Stomach (tissue), 9 donors: ENCODE results near the gene DENND4A. TPM values are rescaled to one million over a fixed set of nuclear protein-coding genes. Genes with fewer than 3 reads are reported as not detected.
A peak's percentile ranks its signal among the peaks of the same experiment; 100 is the strongest.

Experiments used
- DNase-seq, 2 donors: peaks; one replicate each; pipeline versions ENCODE4 v3.0.0 to v3.0.0-alpha.2; 2013 to 2019
- H3K27ac ChIP-seq, 5 donors: fragments of 200-600 bp in 4 of 5; sonication (generic) in 4 of 5; one replicate each; pipeline ENCODE4 v1.5.1; 2013 to 2019; ENCODE audit warnings: mild to moderate bottlenecking in 1 of 5, moderate library complexity in 1 of 5
- H3K27me3 ChIP-seq, 3 donors: fragments of 200-600 bp; sonication (generic); one replicate each; pipeline ENCODE4 v1.5.1; 2017 to 2019; ENCODE audit warnings: mixed run types in 1 of 3
- H3K36me3 ChIP-seq, 4 donors: fragments of 200-600 bp; sonication (generic); 1 replicate in 3 of 4; 2 replicates in 1 of 4; pipeline ENCODE4 v1.5.1; 2016 to 2019
- H3K4me1 ChIP-seq, 4 donors: fragments of 200-600 bp; sonication (generic); one replicate each; pipeline ENCODE4 v1.5.1; 2016 to 2019
- H3K4me3 ChIP-seq, 4 donors: fragments of 200-600 bp; sonication (generic) in 3 of 4; one replicate each; pipeline ENCODE4 v1.5.1; 2016 to 2019; ENCODE audit warnings: mild to moderate bottlenecking in 1 of 4
- H3K9me3 ChIP-seq, 4 donors: fragments of 200-600 bp; sonication (generic); one replicate each; pipeline ENCODE4 v1.5.1; 2016 to 2019
- CTCF ChIP-seq, 7 experiments: fragments of 450-650 bp in 4 of 7; fragments of 200-600 bp in 3 of 7; sonication (generic) in 3 of 7; IDR thresholded peaks; one replicate each; pipeline ENCODE4 v1.5.1; 2016 to 2019; ENCODE audit warnings: antibody characterized with exemption in 7 of 7, control low read depth in 2 of 7, mild to moderate bottlenecking in 1 of 7
- EP300 ChIP-seq: sonication (generic); formaldehyde crosslinking; IDR thresholded peaks from one replicate; pipeline ENCODE4 v1.6.1; 2017; ENCODE audit warnings: antibody characterized with exemption
- POLR2A ChIP-seq, 4 donors: fragments of 450-650 bp; IDR thresholded peaks; one replicate each; pipeline ENCODE4 v1.6.1; 2016; ENCODE audit warnings: antibody characterized with exemption in 4 of 4, control low read depth in 2 of 4, mild to moderate bottlenecking in 1 of 4, moderate library complexity in 1 of 4
- POLR2AphosphoS5 ChIP-seq, 3 donors: sonication (generic); formaldehyde crosslinking; IDR thresholded peaks; one replicate each; pipeline ENCODE4 v1.6.1; 2016; ENCODE audit warnings: antibody characterized with exemption in 3 of 3
- WGBS, 5 donors: extraction: QIAGEN DNeasy Blood & Tissue Kit in 3 of 5; methylation state at CpG; one replicate each; pipeline versions ENCODE4 v1.1.5 to v1.1.7; 2013 to 2018; 5-methylcytosine and 5-hydroxymethylcytosine counted together
- intact Hi-C: fragments of 100-400 bp; cut with DNase I; formaldehyde crosslinking; loops from one replicate; pipeline ENCODE4 v1.15.1; 2023; ENCODE audit warnings: low total_unique reads
- polyA plus RNA-seq, 3 donors: library from polyadenylated mRNA; stranded (reverse); fragments of 200-250 nt; gene quantifications; one replicate each; pipeline ENCODE4 v1.2.3, GENCODE V29; 2013
- total RNA-seq, 5 donors: library from RNA; depleted of rRNA; stranded (reverse); fragments of >200 nt; gene quantifications; one replicate each; pipeline versions ENCODE4 v1.1.0 to v1.2.3, GENCODE V29; 2014 to 2016
- donor health status: healthy with polysubstance abuse.
- donor health status: Bipolar disorder and iron deficiency.
- donor health status: healthy.

The DENND4A gene
- total and polyA plus RNA-seq, 8 donors: 5.0 to 60.6 (median 24.2) TPM

GRCh38 chr15:65769482-65769881 lies 22.6 kb downstream of the DENND4A start:
- no peak overlapping the region for H3K4me3 ChIP-seq
- no peak for DNase-seq
- intact Hi-C loops: no loop called here
- no peak for TF ChIP-seq POLR2A (IDR thresholded peaks at IDR 0.05)
- 61 to 80% (median 70%) methylated on average over 3 of the region's 3 CpGs for WGBS, 5 donors
- H3K4me1 ChIP-seq: peaks cover 4 to 52% (median 29%) of the 10 kb centered on the region in 4 donors
- no peaks in the 10 kb centered on the region for H3K36me3 ChIP-seq
- H3K27me3 ChIP-seq: no peaks in the 10 kb centered on the region
- H3K27ac ChIP-seq: no peak overlapping the region
- H3K9me3 ChIP-seq: no peaks in the 10 kb centered on the region

GRCh38 chr15:65767895-65768294 lies 24.2 kb downstream of the DENND4A start:
- peaks cover 4 to 56% (median 27%) of the 10 kb centered on the region in 4 donors for H3K4me1 ChIP-seq
- intact Hi-C loops: no loop called here
- no peak overlapping the region for H3K27ac ChIP-seq
- DNase-seq: no peak
- no peaks in the 10 kb centered on the region for H3K9me3 ChIP-seq
- H3K4me3 ChIP-seq: no peak overlapping the region
- TF ChIP-seq EP300: no peak
- TF ChIP-seq CTCF (IDR thresholded peaks at IDR 0.05): no peak
- no peak for TF ChIP-seq POLR2AphosphoS5 (IDR thresholded peaks at IDR 0.05)
- TF ChIP-seq POLR2A (IDR thresholded peaks at IDR 0.05): no peak
- no peaks in the 10 kb centered on the region for H3K27me3 ChIP-seq
- H3K36me3 ChIP-seq: no peaks in the 10 kb centered on the region
- WGBS, 5 donors: 90 to 94% (median 93%) methylated on average over 8 of the region's 8 CpGs

- Histone ChIP-seq H3K27ac (peak overlapping the region in 1 of 5 donors; percentile 18), H3K27me3 (no peaks in the 10 kb centered on the region), H3K4me3 (no peak overlapping the region), H3K9me3 (no peaks in the 10 kb centered on the region), H3K36me3 (no peaks in the 10 kb centered on the region), H3K4me1 (peaks cover 4 to 55% (median 28%) of the 10 kb centered on the region in 4 donors)
- TF ChIP-seq POLR2AphosphoS5 (IDR thresholded peaks at IDR 0.05): no peak
- TF ChIP-seq CTCF (IDR thresholded peaks at IDR 0.05): no peak
- no peak for TF ChIP-seq EP300
- TF ChIP-seq POLR2A (IDR thresholded peaks at IDR 0.05): no peak
- intact Hi-C loops: no loop called here
- no peak for DNase-seq
Measured at GRCh38 chr15:65767264-65767595, 24.9 kb downstream of the DENND4A start.

GRCh38 chr15:65766422-65767263 lies 25.4 kb downstream of the DENND4A start:
- TF ChIP-seq POLR2A (IDR thresholded peaks at IDR 0.05) (no peak), EP300 (no peak), CTCF (IDR thresholded peaks at IDR 0.05) (no peak), POLR2AphosphoS5 (IDR thresholded peaks at IDR 0.05) (no peak)
- Histone ChIP-seq H3K4me1 (peaks cover 4 to 55% (median 28%) of the 10 kb centered on the region in 4 donors), H3K4me3 (no peak overlapping the region), H3K36me3 (no peaks in the 10 kb centered on the region), H3K27me3 (no peaks in the 10 kb centered on the region), H3K9me3 (no peaks in the 10 kb centered on the region), H3K27ac (peak overlapping the region in 2 of 5 donors; percentile 18 to 30)
- intact Hi-C loops: no loop called here
- WGBS, 5 donors: 58 to 70% (median 64%) methylated on average over 3 of the region's 3 CpGs
- DNase-seq: peak in 1 of 2 donors; percentile 32

- Histone ChIP-seq H3K27ac (no peak overlapping the region), H3K4me1 (peaks cover 4 to 54% (median 25%) of the 10 kb centered on the region in 4 donors), H3K36me3 (no peaks in the 10 kb centered on the region), H3K9me3 (no peaks in the 10 kb centered on the region), H3K4me3 (no peak overlapping the region), H3K27me3 (no peaks in the 10 kb centered on the region)
- DNase-seq: no peak
- intact Hi-C loops: no loop called here
- WGBS, 5 donors: 73 to 82% (median 79%) methylated on average over 2 of the region's 2 CpGs
- TF ChIP-seq CTCF (IDR thresholded peaks at IDR 0.05) (no peak), EP300 (no peak), POLR2AphosphoS5 (IDR thresholded peaks at IDR 0.05) (no peak), POLR2A (IDR thresholded peaks at IDR 0.05) (no peak)
Measured at GRCh38 chr15:65765106-65765505, 27.0 kb downstream of the DENND4A start.
